Right lobe of liver (tissue), 4 donors: ENCODE data around the gene SLC17A5.

Experiments
- POLR2A ChIP-seq: fragments of 450-650 bp; IDR thresholded peaks from one replicate; pipeline ENCODE4 v1.6.1; 2017; ENCODE audit warnings: antibody characterized with exemption, mild to moderate bottlenecking
- TF ChIP-seq, protein P1 (sequence below), 4 donors: fragments of 200-600 bp in 3 of 4; fragments of 450-650 bp in 1 of 4; IDR thresholded peaks; one replicate each; pipeline versions ENCODE4 v1.5.1 to v1.8.0; 2016 to 2022; ENCODE audit warnings: antibody characterized with exemption in 4 of 4, mild to moderate bottlenecking in 2 of 4
- donor health status: DM: no; HTN: no; CAD: no.
- donor health status: DM: no; HTN: no; CAD: no.
- donor health status: DM: no; HTN: yes; CAD: no.

DNA sequence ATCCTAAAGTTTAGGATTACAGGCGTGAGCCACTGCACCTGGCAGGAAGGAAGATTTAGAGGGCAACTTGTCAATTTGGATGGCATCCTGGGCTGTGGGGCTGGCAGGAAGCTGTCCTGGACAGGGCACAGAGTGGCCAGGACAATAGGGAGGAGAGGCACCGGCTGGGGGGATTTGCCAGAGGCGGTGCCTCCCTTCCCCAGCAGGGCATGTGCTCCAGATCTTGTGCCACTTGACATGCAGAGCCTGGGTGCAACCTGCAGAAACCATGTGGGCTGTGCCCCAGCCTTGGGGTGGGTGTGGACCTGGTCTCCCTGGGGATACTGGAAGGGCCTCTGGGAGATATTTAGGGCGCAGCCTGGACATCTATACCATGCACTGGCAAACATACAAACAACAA, 74.4 kb downstream of the SLC17A5 start:
- TF ChIP-seq, protein P1, sequence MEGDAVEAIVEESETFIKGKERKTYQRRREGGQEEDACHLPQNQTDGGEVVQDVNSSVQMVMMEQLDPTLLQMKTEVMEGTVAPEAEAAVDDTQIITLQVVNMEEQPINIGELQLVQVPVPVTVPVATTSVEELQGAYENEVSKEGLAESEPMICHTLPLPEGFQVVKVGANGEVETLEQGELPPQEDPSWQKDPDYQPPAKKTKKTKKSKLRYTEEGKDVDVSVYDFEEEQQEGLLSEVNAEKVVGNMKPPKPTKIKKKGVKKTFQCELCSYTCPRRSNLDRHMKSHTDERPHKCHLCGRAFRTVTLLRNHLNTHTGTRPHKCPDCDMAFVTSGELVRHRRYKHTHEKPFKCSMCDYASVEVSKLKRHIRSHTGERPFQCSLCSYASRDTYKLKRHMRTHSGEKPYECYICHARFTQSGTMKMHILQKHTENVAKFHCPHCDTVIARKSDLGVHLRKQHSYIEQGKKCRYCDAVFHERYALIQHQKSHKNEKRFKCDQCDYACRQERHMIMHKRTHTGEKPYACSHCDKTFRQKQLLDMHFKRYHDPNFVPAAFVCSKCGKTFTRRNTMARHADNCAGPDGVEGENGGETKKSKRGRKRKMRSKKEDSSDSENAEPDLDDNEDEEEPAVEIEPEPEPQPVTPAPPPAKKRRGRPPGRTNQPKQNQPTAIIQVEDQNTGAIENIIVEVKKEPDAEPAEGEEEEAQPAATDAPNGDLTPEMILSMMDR (IDR thresholded peaks at IDR 0.05), result no peak
- TF ChIP-seq POLR2A, result no peak
